Measurements from ENCODE around the gene RAB29.
"Not testable (repeated sequence)": the region's sequence is repeated elsewhere in the genome, so short reads cannot be mapped to it uniquely, and the experiment has no call there.

Gene RAB29

GRCh38 chr1:205760606-205761005 is 14.7 kb downstream of the RAB29 start:
- no peak for DNase-seq

- no peak for DNase-seq
Measured at GRCh38 chr1:205756552-205756951, 18.7 kb downstream of the RAB29 start.

GRCh38 chr1:205754857-205755256 is 20.4 kb downstream of the RAB29 start:
- no peak for DNase-seq

GRCh38 chr1:205751036-205751651 is 24.1 kb downstream of the RAB29 start:
- DNase-seq, result no peak

- DNase-seq, result peak; percentile 85
Measured at GRCh38 chr1:205750138-205751035, 24.9 kb downstream of the RAB29 start, which contains the start of gene NUCKS1. NUCKS1 (minus strand) TSS chr1:205750182; CDS start chr1:205749973, 209 bp downstream.

GRCh38 chr1:205749234-205750137 is 25.8 kb downstream of the RAB29 start:
- peak; percentile 92 for DNase-seq

- DNase-seq, result no peak
Measured at GRCh38 chr1:205748403-205749233, 26.7 kb downstream of the RAB29 start.

- DNase-seq, result no peak
Measured at GRCh38 chr1:205746757-205747412, 28.4 kb downstream of the RAB29 start.

GRCh38 chr1:205744403-205744802 is 30.9 kb downstream of the RAB29 start:
- DNase-seq, result no peak

- no peak for DNase-seq
Measured at GRCh38 chr1:205743977-205744376, 31.3 kb downstream of the RAB29 start.

GRCh38 chr1:205741681-205742080 is 33.6 kb downstream of the RAB29 start:
- DNase-seq, result no peak

GRCh38 chr1:205739348-205740160 is 35.7 kb downstream of the RAB29 start:
- no peak for DNase-seq

GRCh38 chr1:205735218-205735617 is 40.1 kb downstream of the RAB29 start:
- no peak for DNase-seq

GRCh38 chr1:205733438-205734175 is 41.7 kb downstream of the RAB29 start:
- no peak for DNase-seq

- no peak for DNase-seq
Measured at GRCh38 chr1:205729945-205730610, 45.2 kb downstream of the RAB29 start.

GRCh38 chr1:205726619-205727125 is 48.6 kb downstream of the RAB29 start:
- DNase-seq, result no peak

GRCh38 chr1:205725514-205725913 is 49.8 kb downstream of the RAB29 start:
- no peak for DNase-seq

- not testable (repeated sequence) for DNase-seq
Measured at GRCh38 chr1:205720740-205721139, 54.5 kb downstream of the RAB29 start.

GRCh38 chr1:205719762-205720161 is 55.5 kb downstream of the RAB29 start:
- DNase-seq, result no peak

Measured in GOT3 (cell line).